ENCODE results near the gene RPL18A. TPM values are rescaled to one million over a fixed set of nuclear protein-coding genes. Genes with fewer than 3 reads are reported as not detected.

The RPL18A gene
- total and polyA plus RNA-seq, 2 of the 13 experiments (the other 11 are each of a cell fraction or from before 2014, with no cell fraction given), result 1,471 to 2,004 TPM

GRCh38 chr19:17889609-17890214 lies 30.0 kb downstream of the RPL18A start (continued):
- TF ChIP-seq, protein P1, sequence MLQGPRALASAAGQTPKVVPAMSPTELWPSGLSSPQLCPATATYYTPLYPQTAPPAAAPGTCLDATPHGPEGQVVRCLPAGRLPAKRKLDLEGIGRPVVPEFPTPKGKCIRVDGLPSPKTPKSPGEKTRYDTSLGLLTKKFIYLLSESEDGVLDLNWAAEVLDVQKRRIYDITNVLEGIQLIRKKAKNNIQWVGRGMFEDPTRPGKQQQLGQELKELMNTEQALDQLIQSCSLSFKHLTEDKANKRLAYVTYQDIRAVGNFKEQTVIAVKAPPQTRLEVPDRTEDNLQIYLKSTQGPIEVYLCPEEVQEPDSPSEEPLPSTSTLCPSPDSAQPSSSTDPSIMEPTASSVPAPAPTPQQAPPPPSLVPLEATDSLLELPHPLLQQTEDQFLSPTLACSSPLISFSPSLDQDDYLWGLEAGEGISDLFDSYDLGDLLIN (CRISPR knock-in tag; IDR thresholded peaks at IDR 0.05; ENCODE audit: borderline replicate concordance), result no peak
- TF ChIP-seq ATM (IDR thresholded peaks at IDR 0.05; ENCODE audit: borderline replicate concordance), result no peak
- TF ChIP-seq ZMYM2 (CRISPR knock-in tag; IDR thresholded peaks at IDR 0.05), result no peak
- TF ChIP-seq NR2C2 (CRISPR knock-in tag; IDR thresholded peaks at IDR 0.05; ENCODE audit: borderline replicate concordance), result no peak
- TF ChIP-seq ZNF503 (CRISPR knock-in tag; IDR thresholded peaks at IDR 0.05), result no peak
- no peak for TF ChIP-seq ZNF224 (CRISPR knock-in tag; IDR thresholded peaks at IDR 0.05)
- TF ChIP-seq SAFB2 (CRISPR knock-in tag; IDR thresholded peaks at IDR 0.05; ENCODE audit: borderline replicate concordance, low read depth), result no peak
- 0 out of 2 replicates have a peak, but pooled peaks have one; percentile 41 for TF ChIP-seq ZSCAN12 (CRISPR knock-in tag; IDR thresholded peaks at IDR 0.05)
- no peak for TF ChIP-seq ZNF776 (CRISPR knock-in tag; IDR thresholded peaks at IDR 0.05)
- no peak for TF ChIP-seq HNF4A (CRISPR knock-in tag; IDR thresholded peaks at IDR 0.05)
- no peak for TF ChIP-seq ZNF33A (CRISPR knock-in tag; IDR thresholded peaks at IDR 0.05; ENCODE audit: borderline replicate concordance)
- TF ChIP-seq ZNF317 (CRISPR knock-in tag; IDR thresholded peaks at IDR 0.05), result 0 out of 2 replicates have a peak, but pooled peaks have one; percentile 61
- TF ChIP-seq KAT8 (CRISPR knock-in tag; IDR thresholded peaks at IDR 0.05), result peak; percentile 46; the same call in 1 of the 2 replicates
- no peak for TF ChIP-seq MEIS2 (CRISPR knock-in tag; IDR thresholded peaks at IDR 0.05)
- TF ChIP-seq, protein P2, sequence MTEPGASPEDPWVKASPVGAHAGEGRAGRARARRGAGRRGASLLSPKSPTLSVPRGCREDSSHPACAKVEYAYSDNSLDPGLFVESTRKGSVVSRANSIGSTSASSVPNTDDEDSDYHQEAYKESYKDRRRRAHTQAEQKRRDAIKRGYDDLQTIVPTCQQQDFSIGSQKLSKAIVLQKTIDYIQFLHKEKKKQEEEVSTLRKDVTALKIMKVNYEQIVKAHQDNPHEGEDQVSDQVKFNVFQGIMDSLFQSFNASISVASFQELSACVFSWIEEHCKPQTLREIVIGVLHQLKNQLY (CRISPR knock-in tag; IDR thresholded peaks at IDR 0.05), result no peak
- no peak for TF ChIP-seq TBP (CRISPR knock-in tag; IDR thresholded peaks at IDR 0.05)
- no peak for TF ChIP-seq DNMT3B (CRISPR knock-in tag; conservative IDR thresholded peaks at IDR 0.05)
- no peak for TF ChIP-seq ZNF468 (CRISPR knock-in tag; IDR thresholded peaks at IDR 0.05)
- TF ChIP-seq SP5 (CRISPR knock-in tag; IDR thresholded peaks at IDR 0.05; ENCODE audit: borderline replicate concordance, low read depth), result no peak
- TF ChIP-seq RXRA (CRISPR knock-in tag; IDR thresholded peaks at IDR 0.05), result no peak
- no peak for TF ChIP-seq MIER3 (CRISPR knock-in tag; IDR thresholded peaks at IDR 0.05; ENCODE audit: borderline replicate concordance)
- no peak for TF ChIP-seq ZFP41 (CRISPR knock-in tag; IDR thresholded peaks at IDR 0.05; ENCODE audit: borderline replicate concordance)
- no peak for TF ChIP-seq NCOR1 (IDR thresholded peaks at IDR 0.05; ENCODE audit: borderline replicate concordance, low read length)
- no peak for TF ChIP-seq TCF7 (IDR thresholded peaks at IDR 0.05; ENCODE audit: low read depth)
- TF ChIP-seq ZKSCAN1 (IDR thresholded peaks at IDR 0.05; ENCODE audit: low read length), result no peak
- TF ChIP-seq ZNF773 (CRISPR knock-in tag; IDR thresholded peaks at IDR 0.05; ENCODE audit: borderline replicate concordance), result no peak
- TF ChIP-seq FOXK2 (IDR thresholded peaks at IDR 0.05), result no peak

Data from HepG2 (cell line).